Activated T-cell treated with anti-CD3 and anti-CD28 coated beads, Interleukin-2, amount 50 U/mL, for 1 hour (primary cell): ENCODE data around the gene C3orf38.
"Not testable (repeated sequence)": the region's sequence is repeated elsewhere in the genome, so short reads cannot be mapped to it uniquely, and the experiment has no call there.

ENCODE experiments used
- DNase-seq: peaks from one replicate; pipeline ENCODE4 v3.0.0-alpha.2; 2020

Gene C3orf38

GRCh38 chr3:88166419-88166971, 16.7 kb downstream of the C3orf38 start:
- no peak for DNase-seq

GRCh38 chr3:88167173-88167572, 17.4 kb downstream of the C3orf38 start:
- no peak for DNase-seq

DNA sequence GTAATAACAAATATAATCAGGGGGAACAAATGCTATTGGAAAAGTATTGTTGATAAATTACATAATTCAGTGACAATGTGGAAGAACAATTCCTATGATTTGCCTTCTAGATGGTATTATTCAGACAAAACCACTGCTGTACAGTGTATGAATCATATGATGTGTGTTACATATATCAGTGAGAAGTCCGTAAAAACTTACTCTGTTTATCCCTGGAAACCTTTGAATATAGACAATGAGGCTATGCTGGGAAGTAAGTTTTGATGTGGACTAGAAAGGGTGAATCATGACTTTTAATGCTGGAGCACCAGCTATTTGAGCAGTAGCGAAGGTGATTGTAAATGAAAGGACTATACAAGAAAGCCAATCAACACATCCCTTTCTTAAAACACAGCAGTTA, 17.9 kb downstream of the C3orf38 start:
- no peak for DNase-seq

GRCh38 chr3:88168171-88168570, 18.4 kb downstream of the C3orf38 start:
- no peak for DNase-seq

DNA sequence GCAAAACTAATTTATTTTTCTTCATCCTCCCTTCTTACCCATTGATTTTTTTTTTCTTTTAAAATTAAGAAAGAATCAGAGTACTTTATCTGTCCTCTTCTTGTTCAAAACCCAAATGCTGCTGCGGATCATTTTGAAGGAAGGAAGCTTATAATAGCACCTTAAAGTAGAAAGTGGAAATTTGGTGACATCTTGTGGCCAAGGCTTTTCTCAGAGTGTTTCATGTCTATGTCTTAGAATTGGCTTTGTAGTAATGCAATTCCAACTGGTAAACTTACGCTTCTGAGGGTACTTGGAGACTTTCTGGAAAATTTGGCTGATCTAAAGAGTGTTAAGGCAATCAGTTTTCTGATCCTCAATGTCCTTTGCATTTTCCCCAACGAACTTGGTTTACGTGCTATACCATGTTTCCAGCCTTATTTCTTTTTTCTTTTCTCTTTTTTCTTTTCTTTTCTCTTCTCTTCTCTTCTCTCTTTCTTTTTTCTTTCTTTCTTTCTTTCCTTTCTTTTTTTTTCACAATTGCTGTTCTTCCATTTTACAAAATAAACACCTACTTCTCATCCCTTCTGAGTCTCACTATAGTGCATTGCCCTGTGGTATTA, 30.7 kb downstream of the C3orf38 start:
- DNase-seq: no peak

- DNase-seq: not testable (repeated sequence)
Measured at GRCh38 chr3:88182165-88182918, 32.6 kb downstream of the C3orf38 start.

- DNase-seq: no peak
Measured at GRCh38 chr3:88188436-88188835, 38.7 kb downstream of the C3orf38 start.

- no peak for DNase-seq
Measured at GRCh38 chr3:88189361-88189810, 39.6 kb downstream of the C3orf38 start.

- no peak for DNase-seq
Measured at GRCh38 chr3:88191872-88192409, 42.2 kb downstream of the C3orf38 start.

DNA sequence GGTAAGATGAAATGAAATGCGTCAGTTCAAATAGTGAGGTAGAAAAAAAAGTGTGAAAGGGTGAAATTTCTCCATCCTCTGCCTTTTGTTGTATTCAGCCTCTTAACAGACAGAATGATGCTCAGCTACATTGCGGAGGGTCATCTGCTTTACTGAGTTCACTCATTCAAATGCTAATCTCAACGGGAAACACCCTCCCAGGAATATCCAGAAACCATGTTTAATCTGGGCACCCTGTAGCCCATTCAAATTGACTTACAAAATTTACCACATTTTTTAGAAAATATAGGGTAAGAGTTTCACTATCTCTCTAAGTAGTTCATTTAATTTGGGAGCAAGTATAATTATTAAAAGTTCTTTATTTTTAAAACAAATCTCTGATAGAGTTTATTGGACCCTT, 42.9 kb downstream of the C3orf38 start:
- DNase-seq: no peak

- DNase-seq: no peak
Measured at GRCh38 chr3:88195951-88196434, 46.2 kb downstream of the C3orf38 start.

- DNase-seq: no peak
Measured at GRCh38 chr3:88198121-88198520, 48.4 kb downstream of the C3orf38 start.

- DNase-seq: peak; percentile 41
Measured at GRCh38 chr3:88203642-88204055, 53.9 kb downstream of the C3orf38 start.
